ENCODE measurements around the gene BAMBI. TPM values are rescaled to one million over a fixed set of nuclear protein-coding genes. Genes with fewer than 3 reads are reported as not detected.

BAMBI gene
- total and polyA plus RNA-seq, 10 of the 15 experiments (the other 5 are each of a cell fraction or from before 2014, with no cell fraction given), result 0.03 to 0.18 (median 0.09) TPM; not detected in 6

DNA sequence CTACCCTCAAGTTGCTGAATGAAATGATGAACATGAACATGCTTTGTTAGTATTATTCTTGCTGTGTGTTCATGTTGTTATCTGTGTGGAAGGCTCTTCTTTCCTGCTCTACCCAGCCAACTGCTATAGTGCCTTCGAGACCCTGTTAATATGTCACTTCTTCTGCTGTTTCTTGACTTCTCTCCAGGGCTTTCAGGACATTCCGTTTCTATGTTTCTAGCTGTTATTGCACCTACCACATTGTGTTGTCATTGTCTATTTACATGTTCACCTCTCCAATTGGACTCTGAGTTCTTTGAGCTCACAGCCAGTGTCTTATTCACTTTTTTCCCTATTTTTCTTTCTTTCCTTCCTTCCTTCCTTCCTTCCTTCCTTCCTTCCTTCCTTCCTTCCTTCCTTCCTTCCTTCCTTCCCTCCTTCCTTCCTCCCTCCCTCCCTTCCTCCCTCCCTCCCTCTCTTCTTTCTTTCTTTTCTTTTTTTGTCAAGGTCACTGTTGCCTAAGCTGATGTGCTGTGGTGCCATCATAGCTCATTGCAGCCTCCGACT, 40.4 kb downstream of the BAMBI start:
- intact Hi-C loops (cut with micrococcal nuclease; ENCODE audit: unreplicated experiment), result no loop called here

More for the DNA sequence above, 40.4 kb downstream of the BAMBI start:
- Histone ChIP-seq H3K36me3 (ENCODE audit: control insufficient read depth in 2 of 2, insufficient read depth in 2 of 2, low read length in 1 of 2) (no peaks in the 10 kb centered on the region), H3K4me3 (no peak overlapping the region), H3K9me3 (replicated peaks; ENCODE audit: control insufficient read depth, insufficient read depth, low read length) (no peaks in the 10 kb centered on the region), H3K27me3 (replicated peaks in 1 of 2; ENCODE audit: control insufficient read depth in 2 of 2, insufficient read depth in 2 of 2, low read length in 1 of 2) (peaks cover 0 to 5% of the 10 kb centered on the region in 2 experiments; a peak in 1 of 4 replicates), H3K79me2 (ENCODE audit: control insufficient read depth, insufficient read depth, low read length) (no peaks in the 10 kb centered on the region), H2AFZ (ENCODE audit: control insufficient read depth, low read depth, low read length) (no peak overlapping the region), H3K27ac (ENCODE audit: control insufficient read depth, insufficient read depth) (no peak overlapping the region), H3K4me2 (ENCODE audit: control insufficient read depth, insufficient read depth) (no peak overlapping the region), H4K20me1 (ENCODE audit: control insufficient read depth, insufficient read depth) (no peaks in the 10 kb centered on the region), H3K9ac (ENCODE audit: control insufficient read depth, insufficient read depth, low read length) (no peak overlapping the region), H3K4me1 (ENCODE audit: control insufficient read depth, insufficient read depth, low read length) (no peaks in the 10 kb centered on the region)
- ATAC-seq (no peak), FAIRE-seq (no peak), DNase-seq (ENCODE audit: low read depth, low spot score) (no peak)
- CTCF ChIA-PET, result no interaction called here
- in situ Hi-C loops (cut with MboI), result no loop called here
- SMC1A ChIA-PET (ENCODE audit: uncharacterized antibody, unreplicated experiment), result no interaction called here
- POLR2A ChIA-PET, result no interaction called here
- RAD21 ChIA-PET (ENCODE audit: unreplicated experiment), result no interaction called here
- BruUV-seq (replicated peaks), result no TSS peak
- TF ChIP-seq RBBP5 (conservative IDR thresholded peaks at IDR 0.05) (no peak), CHD2 (IDR thresholded peaks at IDR 0.05; ENCODE audit: borderline replicate concordance, low read depth, low read length) (no peak), CBFB (IDR thresholded peaks at IDR 0.05; ENCODE audit: low read depth) (no peak), SIN3A (IDR thresholded peaks at IDR 0.05; ENCODE audit: low read depth, low read length) (no peak), MTA3 (IDR thresholded peaks at IDR 0.05; ENCODE audit: borderline replicate concordance, low read length) (no peak), MYB (IDR thresholded peaks at IDR 0.05; ENCODE audit: borderline replicate concordance, low read depth, low read length) (no peak), JUND (IDR thresholded peaks at IDR 0.05; ENCODE audit: low read depth, low read length) (no peak), BMI1 (IDR thresholded peaks at IDR 0.05; ENCODE audit: borderline replicate concordance) (no peak), BRCA1 (IDR thresholded peaks at IDR 0.05; ENCODE audit: low read depth, low read length) (no peak), ZNF384 (IDR thresholded peaks at IDR 0.05; ENCODE audit: borderline replicate concordance, low read depth, low read length) (no peak), IKZF2 (IDR thresholded peaks at IDR 0.05) (no peak), IKZF1 (conservative IDR thresholded peaks at IDR 0.05) (no peak), CREB1 (IDR thresholded peaks at IDR 0.05; ENCODE audit: low read depth) (no peak)
- TF ChIP-seq, protein P1, sequence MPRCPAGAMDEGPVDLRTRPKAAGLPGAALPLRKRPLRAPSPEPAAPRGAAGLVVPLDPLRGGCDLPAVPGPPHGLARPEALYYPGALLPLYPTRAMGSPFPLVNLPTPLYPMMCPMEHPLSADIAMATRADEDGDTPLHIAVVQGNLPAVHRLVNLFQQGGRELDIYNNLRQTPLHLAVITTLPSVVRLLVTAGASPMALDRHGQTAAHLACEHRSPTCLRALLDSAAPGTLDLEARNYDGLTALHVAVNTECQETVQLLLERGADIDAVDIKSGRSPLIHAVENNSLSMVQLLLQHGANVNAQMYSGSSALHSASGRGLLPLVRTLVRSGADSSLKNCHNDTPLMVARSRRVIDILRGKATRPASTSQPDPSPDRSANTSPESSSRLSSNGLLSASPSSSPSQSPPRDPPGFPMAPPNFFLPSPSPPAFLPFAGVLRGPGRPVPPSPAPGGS (IDR thresholded peaks at IDR 0.05; ENCODE audit: borderline replicate concordance, insufficient read depth, low read depth, low read length, poor library complexity, severe bottlenecking), result no peak
- TF ChIP-seq, protein P2, sequence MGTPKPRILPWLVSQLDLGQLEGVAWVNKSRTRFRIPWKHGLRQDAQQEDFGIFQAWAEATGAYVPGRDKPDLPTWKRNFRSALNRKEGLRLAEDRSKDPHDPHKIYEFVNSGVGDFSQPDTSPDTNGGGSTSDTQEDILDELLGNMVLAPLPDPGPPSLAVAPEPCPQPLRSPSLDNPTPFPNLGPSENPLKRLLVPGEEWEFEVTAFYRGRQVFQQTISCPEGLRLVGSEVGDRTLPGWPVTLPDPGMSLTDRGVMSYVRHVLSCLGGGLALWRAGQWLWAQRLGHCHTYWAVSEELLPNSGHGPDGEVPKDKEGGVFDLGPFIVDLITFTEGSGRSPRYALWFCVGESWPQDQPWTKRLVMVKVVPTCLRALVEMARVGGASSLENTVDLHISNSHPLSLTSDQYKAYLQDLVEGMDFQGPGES (IDR thresholded peaks at IDR 0.05), result no peak
- TF ChIP-seq, protein P3, sequence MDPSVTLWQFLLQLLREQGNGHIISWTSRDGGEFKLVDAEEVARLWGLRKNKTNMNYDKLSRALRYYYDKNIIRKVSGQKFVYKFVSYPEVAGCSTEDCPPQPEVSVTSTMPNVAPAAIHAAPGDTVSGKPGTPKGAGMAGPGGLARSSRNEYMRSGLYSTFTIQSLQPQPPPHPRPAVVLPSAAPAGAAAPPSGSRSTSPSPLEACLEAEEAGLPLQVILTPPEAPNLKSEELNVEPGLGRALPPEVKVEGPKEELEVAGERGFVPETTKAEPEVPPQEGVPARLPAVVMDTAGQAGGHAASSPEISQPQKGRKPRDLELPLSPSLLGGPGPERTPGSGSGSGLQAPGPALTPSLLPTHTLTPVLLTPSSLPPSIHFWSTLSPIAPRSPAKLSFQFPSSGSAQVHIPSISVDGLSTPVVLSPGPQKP (IDR thresholded peaks at IDR 0.05; ENCODE audit: low read depth, low read length), result no peak
- TF ChIP-seq, protein P4, sequence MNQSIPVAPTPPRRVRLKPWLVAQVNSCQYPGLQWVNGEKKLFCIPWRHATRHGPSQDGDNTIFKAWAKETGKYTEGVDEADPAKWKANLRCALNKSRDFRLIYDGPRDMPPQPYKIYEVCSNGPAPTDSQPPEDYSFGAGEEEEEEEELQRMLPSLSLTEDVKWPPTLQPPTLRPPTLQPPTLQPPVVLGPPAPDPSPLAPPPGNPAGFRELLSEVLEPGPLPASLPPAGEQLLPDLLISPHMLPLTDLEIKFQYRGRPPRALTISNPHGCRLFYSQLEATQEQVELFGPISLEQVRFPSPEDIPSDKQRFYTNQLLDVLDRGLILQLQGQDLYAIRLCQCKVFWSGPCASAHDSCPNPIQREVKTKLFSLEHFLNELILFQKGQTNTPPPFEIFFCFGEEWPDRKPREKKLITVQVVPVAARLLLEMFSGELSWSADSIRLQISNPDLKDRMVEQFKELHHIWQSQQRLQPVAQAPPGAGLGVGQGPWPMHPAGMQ (IDR thresholded peaks at IDR 0.05; ENCODE audit: borderline replicate concordance), result no peak
- 35% methylated on average over 3 of the region's 3 CpGs for WGBS (ENCODE audit: insufficient coverage, insufficient replicate concordance, low lambda C conversion rate, missing lambda C conversion rate)

Data from GM12878 (cell line).